ENCODE measurements around the gene PLCB4. TPM values are rescaled to one million over a fixed set of nuclear protein-coding genes. Genes with fewer than 3 reads are reported as not detected.

Gene PLCB4
- total RNA-seq, 1 donor from 2014 or later: 10.5 TPM

DNA sequence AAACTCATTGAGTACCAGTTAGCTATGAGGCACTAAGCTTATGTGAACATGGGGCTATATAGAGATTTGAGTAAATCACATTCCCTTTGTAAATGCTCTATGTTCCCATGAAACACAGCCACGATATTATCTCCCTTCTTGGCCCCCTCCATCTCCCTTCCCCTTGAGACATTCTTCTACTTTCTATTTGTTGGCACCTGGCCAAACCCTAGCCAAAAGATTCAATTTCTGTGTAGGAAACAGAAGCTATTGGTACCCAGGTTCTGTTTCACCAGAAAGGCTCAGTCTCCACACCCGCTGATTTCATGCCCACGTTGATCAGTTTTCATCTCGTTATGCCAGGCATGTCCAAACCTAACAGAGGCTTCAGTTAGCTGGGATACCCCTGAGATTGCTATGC, 300.0 kb downstream of the PLCB4 start:
- H3K27me3 Mint-ChIP-seq (ENCODE audit: unreplicated experiment): no peaks in the 10 kb centered on the region
- peaks cover 5% of the 10 kb centered on the region for H3K4me1 Mint-ChIP-seq (ENCODE audit: unreplicated experiment)
- H3K9me3 Mint-ChIP-seq (ENCODE audit: unreplicated experiment): no peaks in the 10 kb centered on the region
- H3K27ac Mint-ChIP-seq (ENCODE audit: unreplicated experiment): no peak overlapping the region
- TF ChIP-seq, protein P1, sequence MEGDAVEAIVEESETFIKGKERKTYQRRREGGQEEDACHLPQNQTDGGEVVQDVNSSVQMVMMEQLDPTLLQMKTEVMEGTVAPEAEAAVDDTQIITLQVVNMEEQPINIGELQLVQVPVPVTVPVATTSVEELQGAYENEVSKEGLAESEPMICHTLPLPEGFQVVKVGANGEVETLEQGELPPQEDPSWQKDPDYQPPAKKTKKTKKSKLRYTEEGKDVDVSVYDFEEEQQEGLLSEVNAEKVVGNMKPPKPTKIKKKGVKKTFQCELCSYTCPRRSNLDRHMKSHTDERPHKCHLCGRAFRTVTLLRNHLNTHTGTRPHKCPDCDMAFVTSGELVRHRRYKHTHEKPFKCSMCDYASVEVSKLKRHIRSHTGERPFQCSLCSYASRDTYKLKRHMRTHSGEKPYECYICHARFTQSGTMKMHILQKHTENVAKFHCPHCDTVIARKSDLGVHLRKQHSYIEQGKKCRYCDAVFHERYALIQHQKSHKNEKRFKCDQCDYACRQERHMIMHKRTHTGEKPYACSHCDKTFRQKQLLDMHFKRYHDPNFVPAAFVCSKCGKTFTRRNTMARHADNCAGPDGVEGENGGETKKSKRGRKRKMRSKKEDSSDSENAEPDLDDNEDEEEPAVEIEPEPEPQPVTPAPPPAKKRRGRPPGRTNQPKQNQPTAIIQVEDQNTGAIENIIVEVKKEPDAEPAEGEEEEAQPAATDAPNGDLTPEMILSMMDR (IDR thresholded peaks at IDR 0.05; ENCODE audit: unreplicated experiment): no peak
- H3K4me3 Mint-ChIP-seq (ENCODE audit: unreplicated experiment): no peak overlapping the region
- no peaks in the 10 kb centered on the region for H3K36me3 Mint-ChIP-seq (ENCODE audit: low read depth, unreplicated experiment)
- no peak for DNase-seq (ENCODE audit: low spot score)

DNA sequence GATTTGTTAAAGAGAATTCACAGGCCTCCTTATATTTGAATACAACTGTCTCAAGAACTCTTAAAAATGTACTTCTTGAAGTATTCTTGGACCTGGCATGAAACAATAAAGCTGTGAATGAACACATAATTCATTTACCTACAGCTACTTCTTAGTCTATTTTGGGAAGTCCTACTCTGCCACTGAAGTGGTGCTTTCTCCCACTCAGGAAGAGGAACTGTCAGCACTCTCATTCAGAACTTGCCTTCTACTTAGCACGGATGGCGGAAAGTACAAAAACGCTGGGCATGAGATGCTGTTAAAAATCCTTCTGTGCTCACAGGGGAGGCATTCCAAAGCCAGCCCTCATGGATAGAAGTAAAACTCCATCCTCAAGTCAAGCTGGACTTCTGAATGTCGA, 300.7 kb downstream of the PLCB4 start:
- H3K4me3 Mint-ChIP-seq (ENCODE audit: unreplicated experiment): no peak overlapping the region
- DNase-seq (ENCODE audit: low spot score): no peak
- H3K4me1 Mint-ChIP-seq (ENCODE audit: unreplicated experiment): peaks cover 5% of the 10 kb centered on the region
- TF ChIP-seq, protein P1 (IDR thresholded peaks at IDR 0.05; ENCODE audit: unreplicated experiment): no peak
- H3K27ac Mint-ChIP-seq (ENCODE audit: unreplicated experiment): no peak overlapping the region
- no peaks in the 10 kb centered on the region for H3K36me3 Mint-ChIP-seq (ENCODE audit: low read depth, unreplicated experiment)
- H3K27me3 Mint-ChIP-seq (ENCODE audit: unreplicated experiment): no peaks in the 10 kb centered on the region
- no peaks in the 10 kb centered on the region for H3K9me3 Mint-ChIP-seq (ENCODE audit: unreplicated experiment)

DNA sequence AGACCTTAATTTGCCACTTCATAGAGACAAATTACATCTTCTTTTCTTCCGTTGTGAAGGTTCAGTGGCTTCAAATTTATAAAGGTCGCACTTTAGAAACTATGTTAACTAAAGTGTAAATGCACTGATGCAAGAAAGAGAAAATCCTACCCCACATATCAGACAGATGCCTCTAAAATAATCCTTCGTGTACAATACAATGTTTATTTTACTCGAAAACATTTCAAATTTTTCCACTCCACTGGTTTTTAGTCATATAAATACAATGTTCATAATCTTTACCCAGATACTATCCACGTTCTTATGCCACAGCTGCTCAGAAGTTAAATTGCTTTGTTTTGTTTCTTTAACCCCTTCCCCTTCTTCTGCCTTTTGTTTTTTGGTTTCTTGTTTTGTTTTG, 305.2 kb downstream of the PLCB4 start:
- Mint-ChIP-seq H3K27ac (ENCODE audit: unreplicated experiment) (no peak overlapping the region), H3K36me3 (ENCODE audit: low read depth, unreplicated experiment) (no peaks in the 10 kb centered on the region), H3K27me3 (ENCODE audit: unreplicated experiment) (peaks cover 1% of the 10 kb centered on the region), H3K9me3 (ENCODE audit: unreplicated experiment) (no peaks in the 10 kb centered on the region), H3K4me1 (ENCODE audit: unreplicated experiment) (peaks cover 5% of the 10 kb centered on the region), H3K4me3 (ENCODE audit: unreplicated experiment) (no peak overlapping the region)
- DNase-seq (ENCODE audit: low spot score): no peak
- TF ChIP-seq, protein P1 (IDR thresholded peaks at IDR 0.05; ENCODE audit: unreplicated experiment): no peak

DNA sequence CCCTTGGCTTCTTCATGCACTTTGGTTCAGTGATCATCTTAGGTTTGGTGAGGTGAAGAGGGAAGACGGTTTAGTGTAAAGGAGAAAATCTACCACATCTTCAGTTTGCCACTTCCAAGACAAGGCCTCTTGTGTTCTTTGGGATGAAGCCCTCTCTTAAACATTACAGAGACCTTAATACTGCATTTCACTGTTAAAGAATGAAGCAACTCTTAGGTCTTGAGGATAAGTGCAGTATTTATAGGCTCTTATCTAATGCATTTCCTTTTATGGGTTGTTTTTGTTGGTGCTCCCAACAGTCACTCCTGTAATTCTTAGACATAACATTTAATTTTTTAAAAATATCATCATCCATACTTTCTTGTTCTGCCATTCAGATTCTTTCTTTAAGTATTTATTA, 305.6 kb downstream of the PLCB4 start:
- H3K36me3 Mint-ChIP-seq (ENCODE audit: low read depth, unreplicated experiment): no peaks in the 10 kb centered on the region
- H3K9me3 Mint-ChIP-seq (ENCODE audit: unreplicated experiment): no peaks in the 10 kb centered on the region
- H3K4me3 Mint-ChIP-seq (ENCODE audit: unreplicated experiment): no peak overlapping the region
- peaks cover 5% of the 10 kb centered on the region for H3K4me1 Mint-ChIP-seq (ENCODE audit: unreplicated experiment)
- DNase-seq (ENCODE audit: low spot score): no peak
- no peak overlapping the region for H3K27ac Mint-ChIP-seq (ENCODE audit: unreplicated experiment)
- H3K27me3 Mint-ChIP-seq (ENCODE audit: unreplicated experiment): peaks cover 1% of the 10 kb centered on the region
- TF ChIP-seq, protein P1 (IDR thresholded peaks at IDR 0.05; ENCODE audit: unreplicated experiment): no peak

DNA sequence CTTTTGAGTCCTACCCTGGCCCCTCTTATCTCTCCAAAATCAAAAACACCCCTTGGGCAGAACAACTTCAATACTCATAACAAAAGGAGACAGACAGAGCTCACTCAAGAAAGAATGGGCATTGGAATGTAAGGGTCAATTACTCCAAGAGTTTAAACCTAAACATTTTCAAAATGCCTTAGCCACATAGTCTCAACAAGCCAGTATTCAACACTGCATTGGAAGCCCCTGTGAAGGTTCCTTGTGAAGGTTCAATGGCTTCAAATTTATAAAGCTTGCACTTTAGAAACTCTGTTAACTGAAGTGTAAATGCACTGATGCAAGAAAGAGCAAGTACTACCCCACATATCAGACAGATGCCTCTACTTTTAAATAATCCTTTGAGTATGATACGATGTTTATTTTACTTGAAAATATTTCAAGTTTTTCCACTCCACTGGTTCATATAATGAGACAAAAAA, 306.4 kb downstream of the PLCB4 start:
- H3K36me3 Mint-ChIP-seq (ENCODE audit: low read depth, unreplicated experiment): no peaks in the 10 kb centered on the region
- no peak overlapping the region for H3K4me3 Mint-ChIP-seq (ENCODE audit: unreplicated experiment)
- H3K9me3 Mint-ChIP-seq (ENCODE audit: unreplicated experiment): no peaks in the 10 kb centered on the region
- H3K27me3 Mint-ChIP-seq (ENCODE audit: unreplicated experiment): peaks cover 1% of the 10 kb centered on the region
- TF ChIP-seq, protein P1 (IDR thresholded peaks at IDR 0.05; ENCODE audit: unreplicated experiment): no peak
- no peak for DNase-seq (ENCODE audit: low spot score)
- peaks cover 5% of the 10 kb centered on the region for H3K4me1 Mint-ChIP-seq (ENCODE audit: unreplicated experiment)
- H3K27ac Mint-ChIP-seq (ENCODE audit: unreplicated experiment): no peak overlapping the region

All from endothelial cell (in vitro differentiated cells).